ENCODE results near the gene RAB6D. TPM values are rescaled to one million over a fixed set of nuclear protein-coding genes. Genes with fewer than 3 reads are reported as not detected.
"Not testable (repeated sequence)": the region's sequence is repeated elsewhere in the genome, so short reads cannot be mapped to it uniquely, and the experiment has no call there.

Gene RAB6D
- total RNA-seq, 4 donors from 2014 or later, result 2.0 to 3.0 (median 2.1) TPM; not detected in 1

GRCh38 chr2:131322209-131322608, 41.8 kb downstream of the RAB6D start:
- no peak for TF ChIP-seq CTCF (IDR thresholded peaks at IDR 0.05)
- TF ChIP-seq POLR2A (IDR thresholded peaks at IDR 0.05), result no peak
- Histone ChIP-seq H3K27me3 (no peaks in the 10 kb centered on the region), H3K9me3 (no peaks in the 10 kb centered on the region), H3K4me3 (no peak overlapping the region), H3K36me3 (no peaks in the 10 kb centered on the region), H3K4me1 (no peaks in the 10 kb centered on the region), H3K27ac (no peak overlapping the region)
- DNase-seq, result no peak

GRCh38 chr2:131321344-131321743, 42.6 kb downstream of the RAB6D start:
- H3K36me3 ChIP-seq, DNase-seq, H3K9me3 ChIP-seq, H3K27ac ChIP-seq, H3K27me3 ChIP-seq, H3K4me1 ChIP-seq, H3K4me3 ChIP-seq: not testable (repeated sequence)

GRCh38 chr2:131311001-131311400, 53.0 kb downstream of the RAB6D start:
- not testable (repeated sequence) for H3K4me3 ChIP-seq, H3K27ac ChIP-seq, H3K9me3 ChIP-seq, H3K36me3 ChIP-seq, H3K4me1 ChIP-seq, DNase-seq, H3K27me3 ChIP-seq
- peak in 2 of 6 experiments; percentile 10 to 13 for TF ChIP-seq CTCF (IDR thresholded peaks at IDR 0.05)

Other genes starting within 250 kb of the RAB6D start
- gene POTEE, start 154.6 kb downstream of the RAB6D start, total RNA-seq, result not detected
- under 1 TPM in 2 of 4 donors, not detected in 2; 0.76 to 0.88 TPM for gene TUBA3D, start 112.0 kb upstream of the RAB6D start, total RNA-seq
- gene MZT2A, start 128.2 kb upstream of the RAB6D start, total RNA-seq, result 10 to 100 TPM; 24.9 to 46.2 (median 44.7) TPM
- gene CCDC74A, start 163.7 kb upstream of the RAB6D start, total RNA-seq, result 1 to 10 TPM in 1 of 4 donors, not detected in 3; 1.6 TPM